ENCODE data around the gene ZFP1. TPM values are rescaled to one million over a fixed set of nuclear protein-coding genes. Genes with fewer than 3 reads are reported as not detected.

Gene ZFP1
- total RNA-seq, 6 experiments from 2014 or later, result 3.7 to 18.6 (median 9.3) TPM

DNA sequence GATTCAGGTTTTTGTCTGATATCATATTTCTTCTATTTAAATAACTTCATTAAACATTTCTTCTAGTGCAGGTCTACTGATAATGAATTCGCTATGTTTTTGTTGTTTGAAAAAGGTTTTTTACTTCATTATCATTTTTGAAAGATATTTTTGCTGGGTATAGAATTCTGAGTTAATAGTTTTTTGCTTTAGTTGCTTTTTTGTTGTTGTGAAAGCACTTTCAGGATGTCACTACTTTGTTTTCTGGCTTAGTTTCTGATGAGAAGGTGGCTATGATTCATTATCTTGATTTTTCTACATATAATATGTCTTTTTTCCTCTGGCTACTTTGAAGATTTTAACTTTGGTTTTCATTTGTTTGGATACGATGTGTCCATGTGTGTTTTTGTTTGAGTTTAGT is 3.5 kb downstream of the ZFP1 start:
- Histone ChIP-seq H3K27me3 (no peaks in the 10 kb centered on the region), H3K36me3 (peaks cover 0 to 10% (median 2%) of the 10 kb centered on the region in 4 donors), H3K4me1 (peaks cover 0 to 12% (median 0%) of the 10 kb centered on the region in 4 donors), H3K4me3 (no peak overlapping the region), H3K27ac (no peak overlapping the region), H3K9me3 (peaks cover 0 to 7% (median 2%) of the 10 kb centered on the region in 4 donors)
- DNase-seq, result no peak
- 44% methylated on average over 2 of the region's 2 CpGs for WGBS (ENCODE audit: insufficient coverage, low coverage, low lambda C conversion rate, missing lambda C conversion rate)
- no peak for ATAC-seq
- TF ChIP-seq, protein P1, sequence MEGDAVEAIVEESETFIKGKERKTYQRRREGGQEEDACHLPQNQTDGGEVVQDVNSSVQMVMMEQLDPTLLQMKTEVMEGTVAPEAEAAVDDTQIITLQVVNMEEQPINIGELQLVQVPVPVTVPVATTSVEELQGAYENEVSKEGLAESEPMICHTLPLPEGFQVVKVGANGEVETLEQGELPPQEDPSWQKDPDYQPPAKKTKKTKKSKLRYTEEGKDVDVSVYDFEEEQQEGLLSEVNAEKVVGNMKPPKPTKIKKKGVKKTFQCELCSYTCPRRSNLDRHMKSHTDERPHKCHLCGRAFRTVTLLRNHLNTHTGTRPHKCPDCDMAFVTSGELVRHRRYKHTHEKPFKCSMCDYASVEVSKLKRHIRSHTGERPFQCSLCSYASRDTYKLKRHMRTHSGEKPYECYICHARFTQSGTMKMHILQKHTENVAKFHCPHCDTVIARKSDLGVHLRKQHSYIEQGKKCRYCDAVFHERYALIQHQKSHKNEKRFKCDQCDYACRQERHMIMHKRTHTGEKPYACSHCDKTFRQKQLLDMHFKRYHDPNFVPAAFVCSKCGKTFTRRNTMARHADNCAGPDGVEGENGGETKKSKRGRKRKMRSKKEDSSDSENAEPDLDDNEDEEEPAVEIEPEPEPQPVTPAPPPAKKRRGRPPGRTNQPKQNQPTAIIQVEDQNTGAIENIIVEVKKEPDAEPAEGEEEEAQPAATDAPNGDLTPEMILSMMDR (IDR thresholded peaks at IDR 0.05), result no peak
- TF ChIP-seq POLR2A (IDR thresholded peaks at IDR 0.05), result no peak
- intact Hi-C loops (cut with DNase I), result no loop called here

DNA sequence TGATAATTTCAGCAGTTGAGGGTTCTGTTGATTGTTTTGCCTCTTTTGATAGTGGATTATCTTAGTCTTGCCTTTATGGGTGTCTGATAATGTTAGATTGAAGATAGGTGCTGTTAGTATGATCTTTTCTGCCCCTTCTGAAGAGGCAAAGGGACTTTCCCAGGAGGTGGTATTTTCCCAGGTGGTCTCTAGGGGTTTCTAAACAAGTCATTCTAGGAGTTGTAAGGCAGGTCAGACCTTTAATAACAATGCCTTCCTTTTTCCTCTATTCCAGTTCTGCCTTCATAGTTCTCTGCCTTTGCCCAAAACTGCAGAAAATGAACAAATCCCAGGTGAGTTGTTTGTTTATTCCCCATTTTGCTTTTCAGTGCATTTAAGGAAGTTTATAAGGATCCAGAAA is 4.3 kb downstream of the ZFP1 start:
- no peaks in the 10 kb centered on the region for H3K27me3 ChIP-seq
- intact Hi-C loops (cut with DNase I), result no loop called here
- DNase-seq (no peak), ATAC-seq (no peak)
- H3K9me3 ChIP-seq, result peaks cover 0 to 7% (median 2%) of the 10 kb centered on the region in 4 donors
- no peak for TF ChIP-seq POLR2A (IDR thresholded peaks at IDR 0.05)
- TF ChIP-seq, protein P1 (IDR thresholded peaks at IDR 0.05), result no peak
- no peak overlapping the region for H3K4me3 ChIP-seq
- H3K27ac ChIP-seq, result no peak overlapping the region
- peaks cover 0 to 10% (median 2%) of the 10 kb centered on the region in 4 donors for H3K36me3 ChIP-seq
- peaks cover 0 to 12% (median 0%) of the 10 kb centered on the region in 4 donors for H3K4me1 ChIP-seq

DNA sequence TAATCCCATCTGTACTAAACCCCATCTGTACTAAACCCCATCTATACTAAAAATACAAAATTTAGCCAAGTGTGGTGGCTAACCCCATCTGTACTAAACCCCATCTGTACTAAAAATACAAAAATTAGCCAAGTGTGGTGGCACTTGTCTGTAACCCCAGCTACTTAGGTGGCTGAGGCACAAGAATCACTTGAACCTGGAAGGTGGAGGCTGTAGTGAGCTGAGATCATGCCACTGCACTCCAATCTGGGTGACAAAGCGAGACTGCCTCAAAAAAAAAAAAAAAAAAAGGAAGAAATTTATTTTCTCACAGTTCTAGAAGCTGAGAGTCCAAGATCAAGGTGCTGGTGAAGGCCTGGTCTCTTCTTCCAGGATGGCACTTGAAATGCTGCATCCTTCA is 12.1 kb downstream of the ZFP1 start:
- Histone ChIP-seq H3K9me3 (peaks cover 0 to 5% (median under 1%) of the 10 kb centered on the region in 4 donors), H3K36me3 (peaks cover 0 to 18% (median 2%) of the 10 kb centered on the region in 4 donors), H3K27me3 (no peaks in the 10 kb centered on the region), H3K27ac (no peak overlapping the region), H3K4me1 (no peaks in the 10 kb centered on the region), H3K4me3 (no peak overlapping the region)
- intact Hi-C loops (cut with DNase I), result no loop called here
- TF ChIP-seq, protein P1 (IDR thresholded peaks at IDR 0.05), result no peak
- no peak for TF ChIP-seq POLR2A (IDR thresholded peaks at IDR 0.05)
- ATAC-seq (no peak), DNase-seq (no peak)
- 78% methylated on average over 1 of the region's 1 CpG for WGBS (ENCODE audit: insufficient coverage, low coverage, low lambda C conversion rate, missing lambda C conversion rate)

DNA sequence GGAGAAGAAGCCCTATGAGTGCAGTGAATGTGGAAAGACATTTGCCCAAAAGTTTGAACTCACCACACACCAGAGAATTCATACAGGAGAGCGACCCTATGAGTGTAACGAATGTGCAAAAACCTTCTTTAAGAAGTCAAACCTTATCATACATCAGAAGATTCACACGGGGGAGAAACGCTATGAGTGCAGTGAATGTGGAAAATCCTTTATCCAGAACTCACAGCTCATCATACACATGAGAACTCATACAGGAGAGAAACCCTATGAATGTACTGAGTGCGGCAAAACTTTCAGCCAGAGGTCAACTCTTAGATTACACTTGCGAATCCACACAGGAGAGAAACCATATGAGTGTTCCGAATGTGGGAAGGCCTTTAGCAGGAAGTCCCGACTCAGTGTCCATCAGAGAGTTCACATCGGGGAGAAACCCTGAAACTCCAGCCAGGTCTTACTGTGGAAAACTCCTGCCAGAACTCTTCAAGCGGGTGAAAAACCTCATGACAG is 21.6 kb downstream of the ZFP1 start:
- DNase-seq, result no peak
- WGBS (ENCODE audit: insufficient coverage, low coverage, low lambda C conversion rate, missing lambda C conversion rate), result 80% methylated on average over 1 of the region's 10 CpGs
- peaks cover 0 to 61% (median 16%) of the 10 kb centered on the region in 4 donors for H3K9me3 ChIP-seq
- H3K36me3 ChIP-seq, result peaks cover 0 to 45% (median 27%) of the 10 kb centered on the region in 4 donors
- no peaks in the 10 kb centered on the region for H3K27me3 ChIP-seq
- TF ChIP-seq POLR2A (IDR thresholded peaks at IDR 0.05), result no peak
- TF ChIP-seq, protein P1 (IDR thresholded peaks at IDR 0.05), result no peak
- no peak overlapping the region for H3K4me3 ChIP-seq
- H3K27ac ChIP-seq, result no peak overlapping the region
- intact Hi-C loops (cut with DNase I), result no loop called here
- no peaks in the 10 kb centered on the region for H3K4me1 ChIP-seq
- no peak for ATAC-seq

DNA sequence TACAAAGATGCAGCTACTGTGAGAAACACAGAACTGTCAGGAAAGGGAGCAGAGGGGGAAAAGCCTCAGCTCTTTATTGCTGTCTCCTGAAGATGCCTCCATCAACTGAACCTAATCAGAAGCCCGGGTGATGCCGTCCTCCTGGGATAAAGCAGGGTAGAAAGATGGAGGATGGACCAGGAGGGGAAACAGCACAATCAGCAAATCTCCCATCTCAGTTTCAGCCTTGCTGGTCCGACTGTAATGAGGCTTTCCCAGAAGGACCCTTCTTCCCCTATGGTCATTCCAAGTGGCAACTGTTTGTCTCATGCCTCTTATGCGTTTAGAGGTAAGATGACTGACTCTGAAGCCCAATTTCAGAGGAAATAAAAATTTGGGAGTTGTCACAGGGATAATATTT is 24.3 kb downstream of the ZFP1 start:
- 90% methylated on average over 1 of the region's 4 CpGs for WGBS (ENCODE audit: insufficient coverage, low coverage, low lambda C conversion rate, missing lambda C conversion rate)
- no peaks in the 10 kb centered on the region for H3K27me3 ChIP-seq
- intact Hi-C loops (cut with DNase I), result no loop called here
- TF ChIP-seq, protein P1 (IDR thresholded peaks at IDR 0.05), result no peak
- no peak for TF ChIP-seq POLR2A (IDR thresholded peaks at IDR 0.05)
- peaks cover 0 to 44% (median 13%) of the 10 kb centered on the region in 4 donors for H3K9me3 ChIP-seq
- H3K4me1 ChIP-seq, result no peaks in the 10 kb centered on the region
- no peak overlapping the region for H3K27ac ChIP-seq
- no peak for ATAC-seq
- no peak overlapping the region for H3K4me3 ChIP-seq
- peaks cover 0 to 27% (median 15%) of the 10 kb centered on the region in 4 donors for H3K36me3 ChIP-seq
- DNase-seq, result no peak
